A549 (cell line): Measurements from ENCODE around the gene SLC4A4.

Experiments used
- CEBPB ChIP-seq, 2 experiments: fragments of >200 bp in 1 of 2; sonication (Bioruptor Twin) in 1 of 2; formaldehyde crosslinking in 1 of 2; IDR thresholded peaks; 2 replicates each; pipeline ENCODE4 v1.6.1; 2012 to 2016
- CHD4 ChIP-seq: fragments of 200-600 bp; sonication (generic); IDR thresholded peaks from 2 replicates; pipeline ENCODE4 v1.6.1; 2016; ENCODE audit warnings: antibody characterized with exemption, mild to moderate bottlenecking, borderline replicate concordance
- GATA3 ChIP-seq: IDR thresholded peaks from 2 replicates; pipeline ENCODE4 v1.6.1; 2012; ENCODE audit warnings: borderline replicate concordance
- MYC ChIP-seq: IDR thresholded peaks from 2 replicates; pipeline ENCODE4 v1.6.1; 2012; ENCODE audit warnings: mild to moderate bottlenecking, inconsistent platforms, low read length, improper control_type of control experiment, borderline replicate concordance
- PBX3 ChIP-seq: IDR thresholded peaks from 2 replicates; pipeline ENCODE4 v1.6.1; 2012
- PHF8 ChIP-seq: fragments of 200-600 bp; sonication (generic); IDR thresholded peaks from 2 replicates; pipeline ENCODE4 v1.6.1; 2016; ENCODE audit warnings: low read depth, mild to moderate bottlenecking, antibody characterized with exemption, moderate library complexity, borderline replicate concordance
- POLR2A ChIP-seq: IDR thresholded peaks from 2 replicates; pipeline ENCODE4 v1.6.1; 2012; ENCODE audit warnings: mild to moderate bottlenecking, low read length
- REST ChIP-seq: fragments of 200-600 bp; sonication (generic); IDR thresholded peaks from 2 replicates; pipeline ENCODE4 v1.6.1; 2016; ENCODE audit warnings: antibody characterized with exemption, mild to moderate bottlenecking, moderate library complexity
- ZC3H11A ChIP-seq: fragments of 450-650 bp; IDR thresholded peaks from 2 replicates; pipeline ENCODE4 v1.6.1; 2014; ENCODE audit warnings: antibody characterized with exemption, mild to moderate bottlenecking
- ZFP36 ChIP-seq: fragments of 450-650 bp; IDR thresholded peaks from 2 replicates; pipeline ENCODE4 v1.6.1; 2014; ENCODE audit warnings: borderline replicate concordance; ENCODE audit not compliant: partially characterized antibody
- TF ChIP-seq, protein P1 (sequence below): fragments of >200 bp; sonication (Bioruptor Twin); formaldehyde crosslinking; IDR thresholded peaks from 3 replicates; pipeline ENCODE4 v1.5.1; 2016
- TF ChIP-seq, protein P2 (sequence below): IDR thresholded peaks from 2 replicates; pipeline ENCODE4 v1.6.1; 2012

GRCh38 chr4:71406459-71406963 lies 67.7 kb downstream of the SLC4A4 start:
- TF ChIP-seq MYC, result no peak
- TF ChIP-seq CHD4, result no peak
- TF ChIP-seq ZC3H11A, result no peak
- TF ChIP-seq POLR2A, result no peak
- TF ChIP-seq, protein P1, sequence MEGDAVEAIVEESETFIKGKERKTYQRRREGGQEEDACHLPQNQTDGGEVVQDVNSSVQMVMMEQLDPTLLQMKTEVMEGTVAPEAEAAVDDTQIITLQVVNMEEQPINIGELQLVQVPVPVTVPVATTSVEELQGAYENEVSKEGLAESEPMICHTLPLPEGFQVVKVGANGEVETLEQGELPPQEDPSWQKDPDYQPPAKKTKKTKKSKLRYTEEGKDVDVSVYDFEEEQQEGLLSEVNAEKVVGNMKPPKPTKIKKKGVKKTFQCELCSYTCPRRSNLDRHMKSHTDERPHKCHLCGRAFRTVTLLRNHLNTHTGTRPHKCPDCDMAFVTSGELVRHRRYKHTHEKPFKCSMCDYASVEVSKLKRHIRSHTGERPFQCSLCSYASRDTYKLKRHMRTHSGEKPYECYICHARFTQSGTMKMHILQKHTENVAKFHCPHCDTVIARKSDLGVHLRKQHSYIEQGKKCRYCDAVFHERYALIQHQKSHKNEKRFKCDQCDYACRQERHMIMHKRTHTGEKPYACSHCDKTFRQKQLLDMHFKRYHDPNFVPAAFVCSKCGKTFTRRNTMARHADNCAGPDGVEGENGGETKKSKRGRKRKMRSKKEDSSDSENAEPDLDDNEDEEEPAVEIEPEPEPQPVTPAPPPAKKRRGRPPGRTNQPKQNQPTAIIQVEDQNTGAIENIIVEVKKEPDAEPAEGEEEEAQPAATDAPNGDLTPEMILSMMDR, result no peak
- TF ChIP-seq REST, result no peak
- TF ChIP-seq, protein P2, sequence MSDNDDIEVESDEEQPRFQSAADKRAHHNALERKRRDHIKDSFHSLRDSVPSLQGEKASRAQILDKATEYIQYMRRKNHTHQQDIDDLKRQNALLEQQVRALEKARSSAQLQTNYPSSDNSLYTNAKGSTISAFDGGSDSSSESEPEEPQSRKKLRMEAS, result no peak
- no peak for TF ChIP-seq CEBPB (IDR thresholded peaks at IDR 0.05)
- TF ChIP-seq GATA3, result no peak
- no peak for TF ChIP-seq PBX3
- no peak for TF ChIP-seq PHF8
- TF ChIP-seq ZFP36, result no peak
